HG02642 (cell line): ENCODE measurements around the gene NFS1.

Experiments
- ATAC-seq: cut with Tn5 transposase; IDR thresholded peaks from one replicate; pipeline ENCODE4 v1.9.1; 2021; ENCODE audit warnings: mild to moderate bottlenecking; ENCODE audit not compliant: unreplicated experiment, poor library complexity

NFS1 gene

GRCh38 chr20:35651958-35652357 is 47.2 kb downstream of the NFS1 start:
- ATAC-seq: no peak

GRCh38 chr20:35650632-35651031 is 48.5 kb downstream of the NFS1 start:
- ATAC-seq: no peak

- ATAC-seq: no peak
Measured at GRCh38 chr20:35648836-35649235, 50.3 kb downstream of the NFS1 start.

GRCh38 chr20:35644806-35645205 is 54.3 kb downstream of the NFS1 start:
- ATAC-seq: no peak

DNA sequence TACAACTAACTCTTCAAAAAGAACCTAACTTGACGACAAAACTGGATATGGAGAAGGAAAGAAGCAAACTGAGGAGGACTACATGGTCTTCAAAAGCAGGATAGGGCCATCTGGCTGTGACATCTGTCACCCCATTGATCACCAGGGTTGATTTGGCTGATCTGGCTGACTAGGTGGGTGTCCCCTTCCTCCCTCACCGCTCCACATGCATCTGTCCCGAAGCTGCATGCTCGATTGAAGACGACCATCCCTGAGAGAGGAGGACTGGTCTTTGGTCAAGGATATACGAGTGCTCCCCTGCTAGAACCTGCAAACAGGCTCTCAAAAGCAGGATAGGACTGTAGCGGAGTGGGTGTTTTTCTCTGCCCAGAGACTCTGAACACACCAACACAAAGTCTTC is 56.1 kb downstream of the NFS1 start:
- ATAC-seq: no peak

- no peak for ATAC-seq
Measured at GRCh38 chr20:35641743-35642142, 57.4 kb downstream of the NFS1 start.

DNA sequence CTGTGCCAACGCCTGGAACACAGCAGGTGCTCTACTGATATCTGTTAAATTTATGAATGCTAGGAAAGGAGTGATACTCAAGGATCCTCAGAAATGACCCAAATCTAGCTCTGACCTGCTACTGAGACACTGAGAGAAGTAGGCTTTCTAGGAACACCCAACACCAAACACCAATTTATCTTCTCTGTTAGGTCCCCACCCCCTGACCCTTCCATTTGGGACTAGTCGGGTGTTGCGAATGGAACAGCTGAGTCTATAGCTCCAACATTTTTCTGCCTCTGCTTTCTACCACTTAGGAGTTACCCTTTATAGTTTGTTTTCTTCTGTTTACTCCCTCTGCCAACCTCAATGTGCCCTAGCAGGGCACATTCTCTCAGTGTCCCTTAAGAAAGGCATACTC is 58.4 kb downstream of the NFS1 start:
- ATAC-seq: no peak

GRCh38 chr20:35638751-35639150 is 60.4 kb downstream of the NFS1 start:
- ATAC-seq: no peak

GRCh38 chr20:35637276-35637675 is 61.9 kb downstream of the NFS1 start:
- no peak for ATAC-seq

DNA sequence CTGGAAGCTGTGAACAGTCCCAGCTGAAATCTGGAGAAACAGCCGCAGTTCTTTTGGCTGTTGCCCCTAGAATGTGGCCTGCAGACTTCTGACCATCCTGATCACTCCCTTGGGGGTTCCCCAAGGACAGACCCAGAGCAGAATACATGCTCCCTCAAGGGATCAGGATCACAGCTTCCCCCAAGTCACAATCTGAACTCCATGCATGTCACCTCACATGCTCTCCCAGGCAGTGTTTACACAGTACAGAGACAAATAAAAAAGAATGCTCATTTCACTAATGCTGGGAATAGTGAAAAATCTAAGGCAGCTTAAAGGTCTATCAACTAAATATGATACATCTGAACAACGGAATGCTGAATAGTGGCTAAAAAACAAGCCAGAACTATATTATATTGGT is 63.1 kb downstream of the NFS1 start:
- no peak for ATAC-seq

DNA sequence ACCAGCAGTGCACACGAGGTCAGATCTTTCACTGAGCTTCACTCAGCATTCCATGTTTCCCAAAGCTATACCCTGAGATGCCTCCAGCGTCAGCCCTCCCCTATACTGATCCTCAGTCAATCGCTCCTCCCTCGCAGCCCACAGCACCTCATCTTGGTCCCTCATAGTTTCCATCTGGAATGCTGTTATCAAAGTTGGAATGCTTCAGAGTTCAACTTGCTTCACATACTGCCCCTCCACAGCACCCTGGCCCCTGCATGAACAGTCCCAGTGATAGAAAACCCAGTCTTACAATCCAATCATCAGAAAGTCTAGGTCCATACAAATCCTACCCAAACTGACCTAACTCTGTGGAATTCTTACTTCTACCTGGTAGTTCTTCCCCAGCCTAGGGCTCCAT is 63.5 kb downstream of the NFS1 start:
- no peak for ATAC-seq

DNA sequence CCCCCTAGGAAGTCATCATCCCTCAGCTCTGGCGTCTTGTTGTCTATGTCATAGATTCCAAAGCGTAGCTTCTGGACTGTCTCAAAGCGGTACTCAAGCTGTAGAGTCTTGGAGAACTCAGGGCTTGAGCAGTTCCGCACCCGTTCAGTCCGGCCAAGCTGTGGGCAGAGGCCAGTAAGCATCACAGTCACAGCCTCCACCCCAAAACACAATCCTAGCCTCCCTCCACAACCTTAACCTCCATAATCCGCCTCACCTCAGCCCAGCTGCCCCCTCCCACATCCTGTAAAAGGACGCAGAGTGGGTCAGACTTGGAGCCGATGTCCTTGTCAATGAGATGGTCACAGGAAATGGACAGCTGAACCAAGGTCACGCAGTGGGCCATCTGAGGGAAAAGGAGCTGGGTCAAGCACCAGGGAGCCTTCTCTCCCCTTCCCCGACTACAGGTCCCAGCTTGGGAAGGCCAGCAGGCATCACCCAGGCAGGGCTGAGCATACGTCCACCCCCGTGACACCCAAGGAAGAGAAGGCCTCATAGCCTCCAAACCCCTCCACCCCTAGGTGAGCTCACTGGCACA is 66.5 kb downstream of the NFS1 start:
- ATAC-seq: no peak

GRCh38 chr20:35630636-35631035 is 68.5 kb downstream of the NFS1 start:
- no peak for ATAC-seq

- no peak for ATAC-seq
Measured at GRCh38 chr20:35629427-35630145, 69.6 kb downstream of the NFS1 start.

DNA sequence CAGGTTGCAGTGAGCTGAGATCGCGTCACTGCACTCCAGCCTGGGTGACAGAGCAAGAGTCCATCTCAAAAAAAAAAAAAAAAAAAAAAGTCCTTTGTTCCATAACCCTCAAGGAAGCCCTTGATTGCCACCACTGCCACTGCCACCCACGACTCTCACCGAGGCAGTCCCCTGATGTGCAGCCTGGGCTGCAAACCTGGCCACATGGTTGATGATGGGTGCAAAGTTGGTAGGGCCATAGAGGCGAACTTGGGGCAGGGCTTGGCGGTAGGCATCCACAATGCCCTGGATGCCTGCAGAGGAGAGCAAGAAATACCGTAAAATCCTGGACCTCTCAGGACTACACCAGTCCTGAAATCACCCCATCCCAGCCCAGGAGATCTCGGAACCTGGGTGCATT is 72.0 kb downstream of the NFS1 start:
- ATAC-seq: no peak

DNA sequence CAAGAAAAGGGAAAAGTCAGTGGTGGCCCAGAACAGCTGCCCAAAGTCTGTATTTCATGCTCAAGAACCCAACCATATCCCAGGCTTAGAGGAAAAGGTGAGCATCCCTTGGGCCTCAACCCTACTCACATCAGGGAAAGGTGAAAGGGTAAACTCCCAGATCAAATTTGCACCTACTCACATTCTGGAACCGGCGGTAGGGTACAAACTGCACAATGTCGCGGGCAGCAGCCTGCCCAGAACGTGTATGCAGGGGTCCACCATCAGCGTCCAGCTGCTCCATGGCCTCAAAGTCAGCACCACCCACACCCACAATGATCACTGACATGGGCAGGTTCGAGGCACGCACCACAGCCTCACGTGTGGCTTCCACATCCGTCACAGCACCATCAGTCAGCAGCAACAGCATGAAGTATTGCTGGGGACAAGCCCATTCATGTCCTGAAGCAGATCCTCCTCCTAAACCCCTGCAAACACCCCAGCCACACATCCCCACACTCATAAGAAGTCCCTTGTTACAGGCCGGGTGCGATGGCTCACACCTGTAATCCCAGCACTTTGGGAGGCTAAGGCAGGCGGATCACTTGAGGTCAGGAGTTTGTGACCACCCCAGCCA is 72.7 kb downstream of the NFS1 start:
- no peak for ATAC-seq

GRCh38 chr20:35625584-35626385 is 73.4 kb downstream of the NFS1 start:
- ATAC-seq: no peak

DNA sequence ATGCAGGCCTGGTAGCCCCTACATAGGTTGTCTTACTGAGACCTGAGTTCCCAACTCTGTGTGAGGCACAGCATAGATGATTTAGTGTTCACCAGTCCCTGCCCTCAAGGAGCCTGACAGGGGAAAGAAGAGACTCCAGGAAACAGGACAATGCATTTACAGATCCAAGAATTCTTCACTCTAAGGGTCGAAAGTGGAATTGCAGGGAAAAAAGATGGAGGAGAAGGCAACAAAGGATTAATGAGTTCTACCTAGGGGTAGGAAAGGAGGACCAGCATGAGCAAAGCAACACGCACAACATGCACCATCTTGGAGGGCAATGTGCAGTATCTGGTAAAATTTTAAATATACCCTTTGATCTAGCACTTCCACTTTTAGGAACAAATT is 77.6 kb downstream of the NFS1 start:
- no peak for ATAC-seq

DNA sequence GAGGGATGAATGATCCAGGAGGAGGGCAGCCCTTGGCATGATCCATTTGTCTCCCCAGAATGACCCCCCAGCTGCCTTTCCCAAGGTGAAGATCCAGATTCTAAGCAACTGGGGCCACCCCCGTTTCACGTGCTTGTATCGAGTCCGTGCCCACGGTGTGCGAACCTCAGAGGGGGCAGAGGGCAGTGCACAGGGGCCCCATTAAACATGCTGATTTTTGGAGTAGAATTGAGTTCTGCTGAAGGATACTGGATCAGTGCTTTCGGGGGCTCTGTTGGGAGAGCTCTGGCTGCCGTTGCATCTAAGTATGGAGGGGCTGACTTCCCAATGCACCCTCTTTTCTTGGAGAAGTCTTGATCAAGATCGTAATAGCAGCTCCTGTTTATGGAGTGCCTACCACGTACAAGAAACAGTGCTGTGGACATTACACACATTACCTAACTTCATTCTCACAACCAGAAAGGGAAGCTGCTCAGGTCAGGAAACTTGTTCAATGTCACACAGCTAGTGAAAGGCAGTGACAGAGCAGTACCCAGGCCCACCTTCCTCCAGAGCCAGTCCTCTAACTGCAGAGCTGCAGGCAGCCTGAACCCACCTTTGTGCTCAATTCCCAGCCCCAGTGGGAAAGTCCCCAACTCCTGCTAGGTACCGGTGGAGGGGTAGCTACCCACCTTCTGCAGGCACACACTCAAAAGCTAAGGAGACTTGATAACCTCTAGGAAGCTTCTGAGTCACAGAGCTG is 78.2 kb downstream of the NFS1 start:
- no peak for ATAC-seq
